Stimulated activated CD4-positive, alpha-beta T cell treated with anti-CD3 and anti-CD28 coated beads, Interleukin-15, amount 100 ng/mL, for 24 hours (primary cell): ENCODE data around the gene SCARB2.
A peak's percentile ranks its signal among the peaks of the same experiment; 100 is the strongest.

Experiments used
- DNase-seq: peaks from one replicate; pipeline ENCODE4 v3.0.0-alpha.2; 2020

The SCARB2 gene

DNA sequence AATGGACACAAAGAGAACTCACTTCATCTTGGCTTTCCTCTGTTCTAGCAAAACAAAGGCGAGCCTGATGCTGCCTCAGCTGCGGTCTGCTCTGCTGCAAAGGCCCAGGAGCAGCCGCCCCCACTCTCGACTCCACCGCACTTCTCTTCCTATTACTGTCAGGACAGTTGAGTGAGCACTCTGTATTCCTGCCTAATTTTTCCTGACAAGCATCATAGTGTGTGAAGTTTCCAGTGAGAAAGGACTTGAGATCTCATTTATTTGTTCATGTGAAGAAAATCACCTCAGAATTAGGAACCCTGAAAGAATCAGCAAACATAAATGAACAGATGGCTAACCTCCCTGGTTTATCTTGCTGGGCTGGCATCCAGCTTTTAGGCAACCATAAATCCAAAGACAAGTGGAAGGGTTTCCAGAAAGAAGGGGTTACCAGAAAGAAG, 15.6 kb downstream of the SCARB2 start:
- peak; percentile 48 for DNase-seq

DNA sequence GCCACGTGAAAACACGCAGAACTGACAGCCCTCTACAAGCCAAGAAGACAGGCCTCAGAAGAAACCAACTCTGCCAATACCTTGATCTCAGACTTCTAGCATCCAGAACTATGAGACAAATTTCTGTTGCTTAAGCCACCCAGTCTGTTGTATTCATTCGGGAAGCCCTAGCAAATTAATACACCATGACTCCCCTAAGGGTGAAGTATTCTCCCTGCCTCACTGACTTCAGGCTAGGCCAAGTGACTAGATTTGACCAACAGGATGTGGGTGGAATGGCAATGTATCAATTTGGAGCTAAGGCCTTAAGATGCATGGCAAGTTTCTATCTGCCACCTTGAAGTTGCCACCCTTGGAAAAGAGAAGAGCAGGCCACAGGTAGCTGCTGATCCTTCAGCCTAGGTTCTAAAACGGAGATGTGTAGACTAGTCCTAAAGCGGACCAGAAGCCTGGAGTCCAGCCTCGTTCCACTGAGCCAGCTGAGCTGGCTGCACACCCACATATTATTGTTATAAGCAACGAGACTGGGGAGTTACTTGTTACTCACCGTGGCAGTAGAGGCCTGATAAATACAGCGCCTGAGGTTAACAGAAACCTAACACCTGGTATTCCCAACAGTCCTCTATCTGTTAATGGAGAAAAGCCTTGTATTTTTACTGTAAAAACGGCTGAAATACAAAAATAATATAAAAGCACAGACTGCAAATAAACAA, 16.4 kb downstream of the SCARB2 start:
- DNase-seq, result no peak

DNA sequence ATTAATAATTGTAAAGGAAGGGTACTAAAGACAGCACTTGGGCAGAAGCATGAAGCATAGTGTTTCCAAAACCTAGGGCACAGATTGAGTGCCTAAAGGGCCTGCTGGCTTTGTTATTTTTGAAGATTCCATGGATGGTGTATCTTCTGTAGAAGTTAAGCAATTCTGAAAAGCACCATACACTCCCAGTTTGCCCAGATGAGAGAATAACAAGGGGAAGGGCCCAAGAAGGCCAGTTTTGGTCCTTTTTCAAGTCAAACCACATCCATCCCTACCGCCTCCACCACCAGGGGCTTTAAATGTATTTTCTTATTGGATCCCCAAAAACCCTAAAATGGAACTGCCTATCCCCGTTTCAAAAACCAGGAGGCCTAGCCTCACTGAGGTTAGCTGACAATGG, 17.2 kb downstream of the SCARB2 start:
- DNase-seq, result no peak

DNA sequence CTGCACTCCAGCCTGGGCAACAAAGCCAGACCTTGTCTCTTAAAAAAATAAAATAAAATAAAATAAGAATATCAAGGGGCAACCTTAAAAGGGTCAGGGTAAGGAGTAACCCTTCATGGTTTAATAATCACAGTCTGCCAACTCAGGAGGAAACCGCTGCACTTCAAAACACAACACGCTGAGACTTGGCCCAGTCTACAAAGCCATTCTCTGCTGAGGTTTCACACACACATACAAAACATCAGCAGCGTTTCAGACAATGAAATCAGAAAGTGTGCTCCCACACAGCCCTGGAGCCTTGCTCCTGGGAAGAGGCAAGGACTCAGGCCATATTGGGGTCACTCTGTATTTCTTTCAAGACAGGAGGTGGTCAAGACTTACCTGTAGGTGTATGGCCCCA, 18.3 kb downstream of the SCARB2 start:
- DNase-seq, result no peak

DNA sequence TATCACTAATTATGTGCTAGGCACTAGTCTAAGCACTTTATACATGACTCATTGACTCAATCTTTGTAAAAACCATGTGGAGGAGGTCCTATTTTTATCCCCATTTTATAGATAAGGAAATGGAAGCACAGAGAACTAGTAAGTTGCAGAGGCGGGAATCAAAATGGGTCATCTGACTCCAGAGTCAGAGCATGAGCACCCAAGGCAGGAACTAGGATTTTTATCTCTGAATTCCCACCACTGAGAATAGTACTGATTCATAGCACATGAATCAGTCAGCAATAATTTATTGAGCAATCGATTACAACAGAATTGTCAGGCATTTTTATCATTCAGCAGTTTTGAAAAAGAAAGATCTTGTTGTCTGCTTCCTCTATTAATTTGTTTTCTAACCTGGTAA, 19.3 kb downstream of the SCARB2 start:
- no peak for DNase-seq

DNA sequence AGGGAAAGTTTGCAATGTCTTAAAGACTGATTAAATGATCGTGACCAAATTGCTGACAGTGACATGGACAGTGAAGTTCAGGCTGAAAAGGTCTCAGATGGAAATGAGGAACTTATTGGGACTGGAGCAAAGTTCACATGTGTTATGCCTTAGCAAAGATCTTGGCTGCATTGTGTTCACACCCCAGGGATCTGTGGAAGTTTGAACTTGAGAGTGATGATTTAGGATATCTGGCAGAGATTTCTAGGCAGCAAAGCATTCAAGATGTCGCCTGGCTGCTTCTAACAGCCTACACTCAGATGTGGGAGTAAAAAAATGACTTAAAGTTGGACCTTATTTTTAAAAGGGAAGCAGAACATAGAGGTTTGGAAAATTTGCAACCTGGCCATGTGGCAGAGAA, 21.4 kb downstream of the SCARB2 start:
- DNase-seq, result no peak

DNA sequence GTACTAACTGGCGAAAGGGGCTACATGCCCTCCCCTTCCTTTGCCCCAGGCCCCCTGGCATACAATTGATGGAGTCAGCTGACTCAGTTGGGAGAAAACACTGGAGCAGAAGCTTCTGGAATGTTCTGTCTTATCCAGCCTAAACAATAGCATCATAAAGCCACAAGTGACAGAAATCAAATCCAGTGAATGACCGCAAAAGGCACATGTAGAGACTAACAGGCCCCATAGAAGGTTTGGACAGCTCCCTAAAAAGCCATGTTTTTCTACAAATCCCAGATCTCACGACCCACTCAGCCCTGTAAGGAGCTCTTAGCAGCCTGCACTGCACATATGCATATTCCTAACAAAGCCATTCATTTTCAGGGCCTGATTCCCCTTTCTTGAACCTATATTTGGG, 25.1 kb downstream of the SCARB2 start:
- no peak for DNase-seq

DNA sequence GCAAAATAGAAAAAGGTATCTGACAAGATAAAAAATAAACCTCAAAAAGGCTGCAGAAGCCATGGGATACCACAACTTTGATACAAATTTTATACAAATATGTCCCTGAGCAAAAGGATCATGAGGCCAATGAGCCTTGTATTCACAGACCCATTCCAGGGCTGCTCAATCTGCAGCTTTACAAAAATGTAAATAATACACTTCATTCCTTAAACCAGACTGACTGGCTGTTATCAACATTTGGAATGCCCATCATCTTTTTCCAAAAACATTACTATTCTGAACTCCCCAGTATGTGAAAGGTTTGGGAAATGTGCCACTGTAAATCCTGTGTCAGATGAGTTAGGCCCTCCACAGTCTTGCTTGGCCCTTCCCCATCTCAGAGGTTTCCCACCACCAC, 25.5 kb downstream of the SCARB2 start:
- DNase-seq, result no peak

DNA sequence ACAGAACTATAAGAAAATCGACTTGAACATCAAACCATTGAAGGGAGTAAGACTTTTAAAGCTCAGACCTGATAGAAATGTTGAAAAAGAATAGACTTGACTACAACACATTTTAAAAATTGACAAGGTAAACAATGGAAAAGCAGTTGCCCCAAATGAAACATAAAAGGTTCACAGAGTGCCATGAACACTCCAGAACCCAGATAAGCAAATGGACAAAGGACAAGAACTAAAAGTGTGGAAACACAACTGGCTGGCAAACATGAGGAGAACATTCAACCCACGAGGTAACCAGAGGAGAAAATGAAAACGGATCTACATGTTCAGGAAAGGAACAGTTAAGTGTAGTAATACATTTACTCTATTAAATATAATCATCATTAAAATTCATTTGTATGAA, 26.5 kb downstream of the SCARB2 start:
- DNase-seq, result no peak

DNA sequence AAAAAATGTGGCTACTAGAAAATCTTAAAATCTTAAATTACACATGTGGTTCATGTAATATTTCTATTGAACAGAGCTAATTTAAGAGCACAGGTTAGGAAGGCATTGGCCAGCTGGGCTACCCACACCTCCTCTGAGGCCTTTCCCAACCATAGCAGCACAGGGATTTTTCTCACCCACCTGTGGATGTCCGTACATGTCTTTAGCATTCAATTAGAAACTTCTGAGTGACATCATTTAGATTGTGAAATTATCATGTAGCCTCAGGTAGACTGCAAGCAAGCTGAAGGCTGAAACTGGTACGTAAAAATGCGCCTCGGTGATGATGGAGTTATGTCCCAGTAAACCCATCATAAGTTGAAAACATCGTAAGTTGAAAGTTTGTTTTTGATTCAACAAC, 31.2 kb downstream of the SCARB2 start:
- DNase-seq, result no peak

DNA sequence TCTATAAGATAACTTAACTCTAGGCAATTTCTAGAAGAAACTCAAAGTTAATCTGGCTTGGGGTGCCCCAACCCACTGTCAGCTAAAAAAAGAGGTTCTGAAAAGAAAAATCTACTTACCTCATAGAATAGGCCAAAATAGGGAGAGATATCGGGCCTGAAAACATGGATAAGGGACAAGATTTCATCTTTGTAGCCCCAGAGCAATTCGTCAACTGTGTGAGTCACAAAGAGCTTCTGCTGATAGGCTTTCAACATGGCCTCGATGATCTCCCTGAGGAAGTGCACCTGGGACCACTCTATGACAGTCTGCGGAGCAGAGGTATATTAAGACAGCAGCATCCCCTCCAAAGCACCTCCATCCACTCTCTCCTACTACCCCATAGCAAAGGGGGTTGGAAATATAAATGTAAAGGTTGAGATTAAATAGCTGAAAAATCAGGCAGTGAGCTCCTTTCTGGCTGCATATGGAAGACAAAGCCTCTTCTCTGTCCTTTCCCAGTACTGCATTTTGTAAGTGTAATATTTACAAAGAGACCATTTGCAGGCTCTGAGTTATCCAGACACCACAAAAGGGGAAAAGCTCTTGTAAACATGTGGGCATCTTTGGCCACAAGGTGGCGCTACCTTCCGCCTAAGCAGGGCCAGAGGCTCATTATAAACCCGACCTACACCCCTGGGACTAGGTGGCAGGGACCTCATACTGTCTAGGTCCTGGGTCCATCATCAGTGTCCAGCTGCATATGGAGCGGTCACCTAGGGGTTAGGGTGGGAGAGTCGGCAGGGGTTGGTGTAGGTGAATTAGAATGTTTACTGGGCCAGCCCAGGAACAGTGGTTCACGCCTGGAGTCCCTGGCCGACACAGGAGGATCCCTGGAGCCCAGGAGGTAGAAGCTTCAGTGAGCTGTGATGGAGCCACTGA, 34.0 kb downstream of the SCARB2 start:
- peak; percentile 89 for DNase-seq

DNA sequence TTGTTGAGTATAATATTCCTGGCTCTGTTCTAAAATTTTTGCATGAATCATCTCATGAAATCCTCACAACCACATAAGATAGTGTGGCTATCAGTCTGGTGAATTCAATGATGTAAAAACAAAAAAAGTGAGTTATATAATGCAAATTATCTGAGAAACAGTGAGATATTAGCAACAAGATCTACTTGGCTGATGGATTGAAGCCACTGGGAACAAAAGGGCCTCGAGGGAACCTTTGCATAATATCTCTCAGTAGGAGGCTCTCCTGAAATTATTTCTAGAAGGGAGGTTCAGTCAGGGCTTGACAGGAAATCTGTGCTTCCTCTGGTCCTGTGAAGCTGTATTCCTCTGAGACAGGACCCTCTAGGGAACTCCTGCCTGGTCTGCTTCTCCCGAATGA, 35.3 kb downstream of the SCARB2 start:
- no peak for DNase-seq

DNA sequence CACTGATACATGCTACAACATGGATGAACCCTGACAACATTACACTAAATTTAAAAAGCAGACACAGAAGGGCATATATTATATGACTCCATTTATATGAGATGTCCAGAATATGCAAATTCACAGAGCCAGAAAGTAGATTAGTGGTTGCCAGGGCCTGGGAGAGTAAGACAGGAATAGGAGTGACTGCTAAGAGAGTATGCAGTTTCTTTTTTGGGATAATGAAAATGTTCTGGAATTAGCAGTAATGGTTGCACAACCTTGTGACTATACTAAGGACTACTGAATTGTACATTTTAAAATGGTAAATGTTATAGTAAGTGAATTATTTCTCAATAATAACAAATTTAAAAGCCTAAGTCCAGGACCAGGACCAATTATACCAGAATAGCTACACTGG, 35.9 kb downstream of the SCARB2 start:
- no peak for DNase-seq

DNA sequence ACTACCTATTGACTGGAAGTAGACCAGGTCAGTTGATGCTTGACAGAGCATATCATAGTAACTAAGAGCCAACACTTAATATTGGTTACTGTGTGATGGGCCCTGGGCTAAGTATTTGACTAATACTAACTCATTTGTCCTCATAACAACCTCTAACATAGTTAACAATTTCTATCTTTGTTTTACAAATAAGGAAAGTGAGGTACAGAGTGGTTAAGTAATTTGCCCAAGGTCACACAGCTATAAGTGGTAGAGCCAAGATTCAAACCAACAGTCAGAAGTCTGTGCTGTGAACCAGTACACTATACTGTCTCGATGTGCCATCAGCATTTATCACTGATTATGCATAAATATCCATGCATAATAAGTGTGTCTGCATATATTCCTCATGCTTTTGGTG, 38.3 kb downstream of the SCARB2 start:
- DNase-seq, result no peak

DNA sequence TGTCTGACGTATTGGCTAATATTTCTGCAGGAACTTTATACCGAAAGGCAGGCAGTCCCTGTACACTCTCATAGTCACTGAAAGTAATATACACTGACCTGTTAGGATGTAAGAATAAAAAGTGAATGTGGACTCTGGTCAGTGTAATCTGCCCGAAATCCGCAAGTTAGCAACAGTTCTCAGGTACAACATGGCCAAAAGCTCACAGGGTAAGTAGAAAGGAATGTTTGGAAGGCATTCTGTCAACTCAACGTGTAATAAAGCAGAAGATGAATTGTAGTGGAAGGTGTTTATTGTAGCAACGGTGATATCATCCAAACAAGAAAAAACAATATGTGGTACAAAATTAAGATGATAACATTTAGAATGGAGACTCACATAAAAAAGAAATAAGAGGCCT, 39.4 kb downstream of the SCARB2 start:
- no peak for DNase-seq

DNA sequence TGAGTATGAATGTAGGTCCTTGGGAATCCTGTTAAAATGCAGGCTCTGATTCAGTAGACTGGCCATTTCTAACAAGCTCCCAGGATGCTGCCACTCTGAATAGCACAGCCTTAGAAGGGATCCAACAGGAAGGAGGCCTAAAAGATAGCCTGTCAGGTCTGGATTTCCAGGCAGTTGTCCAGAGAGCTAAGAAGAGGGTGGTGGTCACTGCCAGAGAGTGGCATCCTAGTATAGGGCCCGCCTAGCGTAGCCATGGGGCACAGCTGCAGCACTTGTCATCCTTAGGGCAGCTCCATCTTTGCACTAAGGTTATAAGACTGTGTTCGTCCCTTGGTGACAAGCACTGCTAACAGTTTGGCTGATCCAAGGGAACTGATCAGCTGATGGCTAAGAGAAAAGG, 44.9 kb downstream of the SCARB2 start:
- DNase-seq, result no peak

DNA sequence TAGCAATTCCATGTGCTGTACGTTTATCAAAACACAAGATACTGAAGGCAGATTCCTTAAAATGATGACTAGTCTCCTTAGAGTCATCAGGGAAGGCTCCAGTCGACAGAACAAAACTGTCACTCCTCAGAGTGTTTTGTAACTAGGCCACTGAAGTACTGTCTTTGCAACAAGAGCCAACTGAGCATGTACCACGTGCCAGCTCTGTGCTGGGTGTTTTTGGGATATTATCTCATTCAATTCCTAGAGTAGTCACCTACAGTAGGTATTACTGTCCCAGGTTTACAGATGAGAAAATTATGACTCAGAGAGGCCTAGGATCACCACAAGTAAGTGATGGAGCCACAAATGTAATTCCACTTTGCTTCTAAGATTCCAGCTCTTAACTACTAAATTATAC, 47.1 kb downstream of the SCARB2 start:
- no peak for DNase-seq

DNA sequence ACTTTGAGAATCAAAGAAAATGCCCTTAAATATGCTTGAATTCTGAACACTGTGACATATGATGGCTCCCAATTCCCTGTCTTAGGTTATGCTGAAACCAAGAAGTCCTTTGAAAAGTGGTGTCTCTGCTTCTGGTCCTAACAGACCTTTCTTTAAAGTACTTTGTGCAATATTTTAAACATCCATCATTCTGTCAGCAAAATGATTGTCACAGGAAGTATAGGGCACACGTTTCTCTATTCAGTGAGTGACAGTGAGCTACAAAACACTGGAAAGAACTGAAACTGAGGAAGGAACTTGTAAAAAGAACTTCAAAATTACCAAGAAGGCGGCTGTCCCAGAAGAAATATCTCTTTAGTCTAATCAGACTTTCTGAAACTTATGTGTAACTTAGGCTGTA, 53.3 kb downstream of the SCARB2 start:
- no peak for DNase-seq

DNA sequence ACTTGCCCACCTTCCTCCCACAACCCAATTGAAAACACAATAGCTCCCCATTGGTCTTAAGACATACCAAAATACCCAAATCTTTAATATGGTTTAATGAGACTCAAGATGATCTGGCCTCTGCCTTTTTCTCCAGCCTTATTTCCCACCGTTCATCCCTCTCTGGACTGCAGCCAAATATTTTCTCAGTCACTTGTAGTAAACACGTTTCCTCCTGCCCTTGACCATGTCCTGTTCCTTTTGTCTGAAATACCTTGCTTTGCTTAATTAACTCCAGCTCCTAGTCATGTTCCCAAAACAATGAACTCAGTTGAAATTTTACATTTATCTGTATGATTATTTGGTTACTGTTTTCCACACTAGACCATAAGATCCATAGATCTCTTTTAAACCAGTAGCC, 57.0 kb downstream of the SCARB2 start:
- no peak for DNase-seq

DNA sequence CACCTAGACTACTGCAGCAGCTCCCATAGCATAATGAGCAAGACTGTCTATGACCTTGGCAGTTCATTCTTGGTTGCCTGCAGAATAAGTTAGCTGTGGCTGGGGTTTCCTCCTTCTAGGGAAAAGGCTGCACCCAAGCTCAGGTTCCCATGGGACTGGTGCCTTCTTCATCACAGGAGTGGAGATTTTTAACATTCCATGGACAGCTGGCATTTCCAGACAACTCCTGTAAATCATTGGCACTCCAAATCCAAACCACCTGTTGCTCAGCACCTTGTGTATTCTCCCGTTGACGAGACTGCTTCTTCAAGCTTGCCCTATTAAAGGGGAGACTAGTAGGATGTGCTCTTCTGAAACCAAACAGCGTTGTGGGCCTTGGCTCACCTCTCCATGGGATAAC, 57.6 kb downstream of the SCARB2 start:
- DNase-seq, result no peak

DNA sequence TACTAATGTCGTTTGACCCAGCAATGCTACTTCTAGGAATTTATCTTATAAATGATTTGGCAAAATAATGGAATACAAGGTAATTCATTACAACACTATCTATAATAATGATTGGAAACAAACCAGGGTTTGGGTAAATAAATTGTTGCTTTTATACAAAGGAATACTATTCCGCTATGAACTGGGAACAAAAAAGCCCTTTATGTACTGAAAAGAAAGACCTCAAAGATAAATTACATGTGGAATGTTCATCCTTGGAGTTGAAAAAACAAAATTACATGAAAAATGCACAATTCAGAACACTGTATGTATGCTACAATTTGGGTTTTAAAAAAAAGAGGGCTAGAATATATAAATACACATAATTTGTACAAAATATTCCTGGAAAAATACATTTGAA, 60.3 kb downstream of the SCARB2 start:
- no peak for DNase-seq

DNA sequence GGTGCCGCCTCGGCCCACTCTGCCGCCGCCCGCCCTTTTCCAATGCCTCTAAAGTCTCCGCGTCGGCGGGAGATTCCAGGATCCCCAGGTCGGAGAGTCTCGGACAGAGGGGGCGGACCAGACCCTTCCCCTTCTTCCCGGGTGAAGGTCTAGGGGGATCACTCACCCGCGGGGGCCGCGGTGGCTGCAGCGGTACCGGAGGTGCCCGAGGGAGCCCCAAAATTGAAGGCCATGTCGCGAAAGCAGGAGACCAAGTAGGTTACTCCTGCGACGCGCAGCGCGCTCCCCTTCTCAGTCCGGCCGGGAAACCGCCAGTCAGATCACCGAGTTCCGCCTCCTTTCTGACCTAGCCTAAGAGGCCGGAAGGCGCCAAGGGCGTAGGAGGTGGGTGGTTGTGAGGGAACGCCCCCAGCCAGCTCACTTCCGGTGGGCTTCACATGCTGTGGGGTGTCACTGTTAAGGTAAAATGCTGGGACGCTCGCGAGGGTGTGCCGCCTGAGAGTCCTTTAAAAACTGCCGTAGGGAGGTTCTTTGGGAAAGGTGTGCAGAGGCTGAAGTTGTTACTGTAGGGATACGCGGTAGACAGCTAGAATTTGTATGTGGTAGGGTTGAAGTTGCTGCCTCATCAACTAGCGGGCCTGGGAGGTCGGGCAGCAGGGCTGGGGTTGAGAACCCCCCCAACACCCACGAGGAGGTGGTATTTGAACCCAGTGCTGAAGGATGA, 65.3 kb downstream of the SCARB2 start, which contains the start of gene NUP54:
NUP54 (minus strand) TSS at position 256 of the 724 bp plus-strand sequence; CDS start at position 233, 23 bp downstream.
- DNase-seq, result peak; percentile 98

DNA sequence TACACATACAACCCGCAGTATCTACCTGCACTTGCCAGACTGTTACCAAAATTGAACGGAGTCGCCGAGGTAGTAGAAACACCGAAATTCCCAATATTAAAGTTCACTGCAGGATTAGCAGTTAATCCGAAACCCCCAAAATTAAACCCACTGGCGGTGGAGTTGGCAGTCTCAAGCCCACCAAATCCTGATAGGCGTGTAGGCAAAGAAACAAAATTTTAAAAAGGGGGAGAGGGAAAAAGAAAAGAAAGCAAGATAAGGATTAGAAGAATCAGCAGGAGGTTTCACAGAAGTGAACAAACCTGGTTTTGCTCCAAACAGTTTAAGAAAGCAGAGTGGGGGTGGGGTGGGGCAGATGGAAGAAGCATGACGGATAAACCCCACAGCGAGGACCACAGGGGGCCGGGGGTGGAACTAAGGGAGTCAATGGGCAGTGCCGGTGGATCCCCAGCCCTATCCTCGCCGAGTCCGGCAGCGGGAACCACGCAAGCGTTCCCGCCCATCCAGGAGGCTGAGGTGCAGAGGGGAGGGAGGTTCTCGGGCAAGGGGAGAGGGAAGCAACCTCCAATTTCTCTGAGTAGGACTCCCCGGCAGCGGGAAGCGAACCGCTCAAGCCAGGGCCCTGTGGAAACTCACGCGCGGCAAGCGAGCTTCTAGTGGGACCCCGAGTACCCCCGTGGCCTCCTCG, 66.0 kb downstream of the SCARB2 start:
- DNase-seq, result peak; percentile 76
